GM21576 (cell line): ENCODE results near the gene ACOT11.

Source experiments
- ATAC-seq: cut with Tn5 transposase; IDR thresholded peaks from one replicate; pipeline ENCODE4 v1.9.1; 2021; ENCODE audit warnings: mild to moderate bottlenecking, moderate library complexity; ENCODE audit not compliant: unreplicated experiment

ACOT11 gene

GRCh38 chr1:54559771-54560231 lies 11.8 kb downstream of the ACOT11 start:
- ATAC-seq: no peak

- no peak for ATAC-seq
These were observed 16.5 kb downstream of the ACOT11 start for GRCh38 chr1:54564312-54565112.

GRCh38 chr1:54565113-54565501 lies 17.1 kb downstream of the ACOT11 start:
- ATAC-seq: no peak

- ATAC-seq: no peak
These were observed 18.6 kb downstream of the ACOT11 start for GRCh38 chr1:54566438-54567141.

- ATAC-seq: no peak
These were observed 19.9 kb downstream of the ACOT11 start for GRCh38 chr1:54567961-54568360.

GRCh38 chr1:54569339-54569738 lies 21.3 kb downstream of the ACOT11 start:
- no peak for ATAC-seq

- ATAC-seq: no peak
These were observed 22.1 kb downstream of the ACOT11 start for GRCh38 chr1:54570161-54570560.

- no peak for ATAC-seq
These were observed 23.3 kb downstream of the ACOT11 start for GRCh38 chr1:54571326-54571725.

GRCh38 chr1:54571803-54572541 lies 23.9 kb downstream of the ACOT11 start:
- ATAC-seq: no peak

GRCh38 chr1:54572542-54572850 lies 24.5 kb downstream of the ACOT11 start:
- no peak for ATAC-seq

GRCh38 chr1:54574158-54574778 lies 26.2 kb downstream of the ACOT11 start:
- no peak for ATAC-seq

GRCh38 chr1:54575161-54575560 lies 27.1 kb downstream of the ACOT11 start:
- no peak for ATAC-seq

- ATAC-seq: no peak
These were observed 27.7 kb downstream of the ACOT11 start for GRCh38 chr1:54575605-54576290.

GRCh38 chr1:54577612-54578011 lies 29.6 kb downstream of the ACOT11 start:
- ATAC-seq: no peak

GRCh38 chr1:54579337-54579781 lies 31.3 kb downstream of the ACOT11 start:
- ATAC-seq: no peak

- ATAC-seq: no peak
These were observed 33.0 kb downstream of the ACOT11 start for GRCh38 chr1:54580856-54581550.

- no peak for ATAC-seq
These were observed 33.6 kb downstream of the ACOT11 start for GRCh38 chr1:54581621-54582035.

- ATAC-seq: no peak
These were observed 34.7 kb downstream of the ACOT11 start for GRCh38 chr1:54582566-54583306.

GRCh38 chr1:54583307-54583686 lies 35.3 kb downstream of the ACOT11 start:
- no peak for ATAC-seq
